Erythroblast (primary cell): ENCODE data around the gene SETD1B.

Experiments
- DNase-seq, 2 experiments: peaks; one replicate each; lab custom pipeline; 2025; lab: John Stamatoyannopoulos, UW
- GATA1 ChIP-seq: IDR thresholded peaks from 2 replicates; pipeline ENCODE4 v1.6.1; 2011; ENCODE audit warnings: low read depth, mild to moderate bottlenecking, control low read depth, low read length, moderate library complexity
- POLR2A ChIP-seq: IDR thresholded peaks from 2 replicates; pipeline ENCODE4 v1.6.1; 2011; ENCODE audit warnings: mild to moderate bottlenecking, low read length

SETD1B gene

DNA sequence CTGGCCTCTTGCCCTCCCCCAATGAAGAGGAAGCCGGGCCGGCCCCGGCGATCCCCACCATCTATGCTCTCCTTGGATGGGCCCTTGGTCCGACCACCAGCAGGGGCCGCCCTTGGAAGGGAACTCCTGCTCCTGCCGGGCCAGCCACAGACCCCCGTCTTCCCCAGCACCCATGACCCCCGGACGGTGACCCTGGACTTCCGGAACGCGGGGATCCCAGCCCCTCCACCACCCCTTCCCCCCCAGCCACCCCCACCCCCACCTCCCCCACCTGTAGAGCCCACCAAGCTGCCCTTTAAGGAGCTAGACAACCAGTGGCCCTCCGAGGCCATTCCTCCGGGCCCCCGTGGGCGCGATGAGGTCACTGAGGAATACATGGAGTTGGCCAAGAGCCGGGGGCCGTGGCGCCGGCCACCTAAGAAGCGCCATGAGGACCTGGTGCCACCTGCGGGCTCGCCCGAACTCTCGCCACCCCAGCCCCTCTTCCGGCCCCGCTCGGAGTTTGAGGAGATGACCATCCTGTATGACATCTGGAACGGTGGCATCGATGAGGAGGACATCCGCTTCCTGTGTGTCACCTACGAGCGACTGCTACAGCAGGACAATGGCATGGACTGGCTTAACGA is 19.4 kb downstream of the SETD1B start:
- no peak for DNase-seq
- TF ChIP-seq GATA1 (no peak), POLR2A (no peak)

DNA sequence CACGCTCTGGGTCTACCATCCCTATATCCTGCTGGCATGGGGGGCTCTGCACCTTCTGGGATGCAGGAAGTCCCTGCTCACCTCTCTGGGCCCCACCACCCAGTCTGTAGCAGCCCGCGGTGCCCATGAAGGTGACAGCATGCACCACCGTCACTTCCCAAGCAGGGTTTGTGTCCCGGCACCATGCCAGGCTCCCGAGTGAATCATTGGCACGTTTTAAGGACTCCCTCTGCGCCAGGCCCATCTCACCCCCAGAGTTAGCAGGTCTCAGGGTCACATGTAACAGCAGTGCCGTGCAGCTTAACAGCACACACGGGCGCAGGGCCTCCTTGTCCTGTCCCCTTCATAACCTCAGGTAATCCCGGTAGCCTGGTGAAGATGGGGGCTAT is 19.9 kb downstream of the SETD1B start:
- TF ChIP-seq GATA1 (no peak), POLR2A (no peak)
- no peak for DNase-seq

DNA sequence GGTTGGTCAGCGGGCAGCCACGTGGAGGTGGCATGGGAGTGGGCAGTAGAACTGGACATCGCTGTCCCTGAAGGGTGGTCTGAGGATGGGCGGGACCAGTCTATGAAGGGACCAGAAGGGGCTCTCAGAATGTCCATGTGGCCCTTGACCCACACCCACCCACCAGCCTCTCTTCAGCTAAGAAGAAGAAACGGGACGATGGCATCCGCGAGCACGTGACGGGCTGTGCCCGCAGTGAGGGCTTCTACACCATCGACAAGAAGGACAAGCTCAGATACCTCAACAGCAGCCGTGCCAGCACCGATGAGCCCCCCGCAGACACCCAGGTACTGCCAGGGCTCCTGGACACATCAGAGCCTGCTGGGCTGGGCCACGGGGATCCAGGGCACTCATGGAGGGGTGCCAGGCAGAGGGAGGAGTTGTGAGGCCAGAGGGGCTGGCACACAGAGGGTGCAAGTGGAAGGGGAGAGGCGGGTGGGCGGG is 21.3 kb downstream of the SETD1B start:
- no peak for DNase-seq
- TF ChIP-seq POLR2A, result no peak
- no peak for TF ChIP-seq GATA1

DNA sequence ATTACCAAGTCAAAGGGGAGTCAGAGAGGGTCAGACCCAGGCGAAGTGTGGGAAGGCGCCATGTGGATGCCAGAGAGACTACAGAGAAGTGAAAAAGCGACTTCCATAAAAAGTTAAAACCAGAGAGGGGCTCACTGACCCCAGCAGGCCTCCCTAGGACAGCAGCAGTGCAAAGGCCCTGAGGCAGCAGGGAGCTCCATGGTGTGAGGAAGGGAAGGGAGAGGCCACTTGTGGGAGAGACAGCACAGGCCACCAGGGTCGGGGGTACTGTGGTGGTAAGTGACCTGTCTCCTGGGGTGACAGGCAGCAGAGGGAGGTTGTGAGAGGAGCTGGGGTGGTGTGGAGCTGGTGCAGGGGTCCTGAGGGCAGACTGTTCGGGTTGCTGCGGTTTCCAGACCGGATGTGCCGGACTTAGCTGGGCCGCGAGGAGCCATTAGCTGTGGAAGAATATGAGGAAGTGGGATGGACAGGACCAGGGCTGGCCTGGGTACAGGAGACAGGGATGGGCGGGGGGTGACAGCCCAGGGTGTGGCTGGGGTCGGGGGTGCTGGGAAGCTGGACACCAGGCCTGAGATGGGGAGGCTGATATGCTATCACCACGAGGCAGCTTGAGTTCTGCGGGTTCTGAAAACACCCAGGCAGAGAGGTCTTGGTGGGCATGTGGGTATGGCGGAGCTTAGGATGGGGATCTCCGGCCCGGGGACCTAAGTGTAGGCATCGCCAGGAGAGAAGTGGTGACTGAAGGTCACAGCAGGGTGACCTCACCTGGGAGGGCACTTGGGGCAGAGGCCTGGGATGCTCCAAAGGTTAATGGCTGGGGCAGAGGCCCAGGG is 22.7 kb downstream of the SETD1B start:
- TF ChIP-seq GATA1, result no peak
- TF ChIP-seq POLR2A, result no peak
- DNase-seq, result peak; percentile 49 to 74

DNA sequence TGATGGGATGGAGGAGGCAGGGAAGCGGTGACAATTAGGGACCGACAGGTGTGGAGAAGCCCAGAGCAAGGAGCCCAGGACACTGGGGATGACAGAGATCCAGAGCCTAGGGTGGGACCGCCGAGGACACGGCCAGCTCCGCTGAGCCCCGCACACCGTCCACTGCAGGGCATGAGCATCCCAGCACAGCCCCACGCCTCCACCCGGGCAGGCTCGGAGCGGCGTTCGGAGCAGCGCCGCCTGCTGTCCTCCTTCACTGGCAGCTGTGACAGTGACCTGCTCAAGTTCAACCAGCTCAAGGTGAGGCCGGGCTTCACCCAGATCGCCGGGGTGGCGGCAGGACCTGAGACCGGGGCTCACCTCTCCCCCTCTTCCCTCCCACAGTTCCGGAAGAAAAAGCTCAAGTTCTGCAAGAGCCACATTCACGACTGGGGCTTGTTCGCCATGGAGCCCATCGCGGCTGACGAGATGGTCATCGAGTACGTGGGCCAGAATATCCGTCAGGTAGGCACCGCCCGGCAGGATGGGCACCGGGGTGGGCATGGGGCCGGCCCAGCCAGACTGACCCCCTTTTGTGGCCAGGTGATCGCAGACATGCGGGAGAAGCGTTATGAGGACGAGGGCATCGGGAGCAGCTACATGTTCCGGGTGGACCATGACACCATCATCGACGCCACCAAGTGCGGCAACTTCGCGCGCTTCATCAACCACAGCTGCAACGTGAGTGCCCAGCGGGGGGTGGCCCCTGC is 23.7 kb downstream of the SETD1B start:
- TF ChIP-seq POLR2A (no peak), GATA1 (no peak)
- no peak for DNase-seq

DNA sequence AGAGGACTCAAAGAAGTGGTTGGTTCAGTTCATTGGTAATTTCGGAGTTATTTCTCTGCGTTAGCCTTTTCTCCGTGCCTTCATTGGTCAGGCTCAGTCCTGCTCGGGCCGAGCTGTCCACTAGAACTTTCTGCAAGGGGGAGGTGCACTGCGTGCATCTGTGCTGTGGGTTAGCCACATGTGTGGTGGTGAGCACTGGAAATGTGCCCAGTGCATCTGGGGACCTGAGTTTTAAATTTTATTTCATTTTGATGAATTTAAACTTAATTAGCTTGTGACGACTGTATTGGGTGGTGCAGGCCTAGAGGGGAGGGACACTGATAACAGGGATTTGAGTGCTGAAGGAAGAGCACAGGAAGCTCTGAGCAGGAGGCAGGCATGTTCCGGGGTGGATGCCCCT is 24.5 kb downstream of the SETD1B start:
- DNase-seq, result no peak
- TF ChIP-seq POLR2A (no peak), GATA1 (no peak)

DNA sequence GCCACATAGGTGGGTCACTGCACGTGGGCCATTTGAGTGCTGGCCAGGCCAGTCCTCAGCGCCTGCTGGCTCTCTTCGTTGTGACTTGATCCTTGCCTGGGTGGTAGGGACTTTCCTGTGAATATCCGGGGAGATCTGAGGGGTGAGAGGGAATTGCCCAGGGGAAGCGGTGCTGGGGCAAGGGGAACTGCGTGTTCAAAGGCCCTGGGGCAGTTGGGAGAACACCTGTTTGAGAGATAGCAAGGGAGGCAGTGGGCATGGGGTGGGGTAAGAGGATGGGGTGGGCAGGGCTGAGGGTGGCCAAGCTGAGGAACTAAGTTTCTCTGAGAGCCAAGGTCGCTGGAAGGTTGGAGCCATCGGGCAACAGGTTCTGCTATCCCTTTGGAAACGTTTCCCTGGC is 25.0 kb downstream of the SETD1B start:
- no peak for DNase-seq

DNA sequence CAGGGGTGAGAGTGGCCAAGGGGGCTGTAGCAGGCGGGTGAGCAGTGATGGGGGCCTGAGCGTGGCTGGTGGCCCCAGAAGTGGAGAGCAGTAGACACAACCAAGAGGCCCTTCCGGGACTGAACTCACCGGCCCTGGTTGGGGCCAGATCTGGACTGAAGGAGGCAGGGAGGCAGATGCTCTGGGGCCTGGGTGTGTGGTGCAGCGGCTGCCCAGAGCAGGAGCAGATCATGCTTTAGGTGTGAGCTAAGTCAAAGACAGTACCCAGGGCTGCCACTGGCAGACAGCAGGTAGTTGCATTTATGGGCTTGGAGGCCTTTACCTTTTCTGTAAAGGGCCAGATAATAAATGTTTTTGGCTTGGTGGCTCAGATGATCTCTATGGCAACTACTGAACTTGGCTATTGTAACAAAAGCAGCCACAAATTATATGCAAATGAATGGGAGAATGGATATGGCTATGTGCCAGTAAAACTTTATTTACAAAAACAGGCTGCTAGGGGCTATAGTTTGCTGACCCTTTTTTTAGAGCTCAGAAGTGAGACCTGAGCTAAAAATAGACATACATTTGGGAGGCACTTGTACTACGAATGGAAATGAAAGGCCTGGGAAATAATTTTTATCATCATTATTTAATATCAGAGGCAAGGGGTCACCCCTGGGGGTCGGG is 25.6 kb downstream of the SETD1B start:
- TF ChIP-seq GATA1, result no peak
- no peak for TF ChIP-seq POLR2A
- DNase-seq, result no peak

More for the DNA sequence above, 25.0 kb downstream of the SETD1B start:
- no peak for TF ChIP-seq POLR2A

DNA sequence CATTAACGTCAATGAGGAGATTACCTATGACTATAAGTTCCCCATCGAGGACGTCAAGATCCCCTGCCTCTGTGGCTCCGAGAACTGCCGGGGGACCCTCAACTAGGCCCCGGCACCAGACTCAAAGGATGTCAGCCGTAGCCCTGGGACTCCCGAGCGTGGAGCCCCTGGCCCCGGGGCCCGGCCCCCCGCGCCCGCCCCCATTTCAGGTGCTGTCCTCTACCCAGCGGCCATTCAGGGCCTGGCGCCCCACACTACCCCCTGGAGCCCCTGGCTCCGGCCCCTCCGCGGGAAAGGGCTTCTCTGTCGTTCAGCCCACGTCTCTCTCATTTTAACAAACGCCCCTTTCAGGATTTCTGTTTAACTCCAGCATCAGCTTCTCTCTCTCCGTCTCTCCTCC is 26.3 kb downstream of the SETD1B start:
- no peak for DNase-seq
- no peak for TF ChIP-seq POLR2A
- TF ChIP-seq GATA1, result no peak

DNA sequence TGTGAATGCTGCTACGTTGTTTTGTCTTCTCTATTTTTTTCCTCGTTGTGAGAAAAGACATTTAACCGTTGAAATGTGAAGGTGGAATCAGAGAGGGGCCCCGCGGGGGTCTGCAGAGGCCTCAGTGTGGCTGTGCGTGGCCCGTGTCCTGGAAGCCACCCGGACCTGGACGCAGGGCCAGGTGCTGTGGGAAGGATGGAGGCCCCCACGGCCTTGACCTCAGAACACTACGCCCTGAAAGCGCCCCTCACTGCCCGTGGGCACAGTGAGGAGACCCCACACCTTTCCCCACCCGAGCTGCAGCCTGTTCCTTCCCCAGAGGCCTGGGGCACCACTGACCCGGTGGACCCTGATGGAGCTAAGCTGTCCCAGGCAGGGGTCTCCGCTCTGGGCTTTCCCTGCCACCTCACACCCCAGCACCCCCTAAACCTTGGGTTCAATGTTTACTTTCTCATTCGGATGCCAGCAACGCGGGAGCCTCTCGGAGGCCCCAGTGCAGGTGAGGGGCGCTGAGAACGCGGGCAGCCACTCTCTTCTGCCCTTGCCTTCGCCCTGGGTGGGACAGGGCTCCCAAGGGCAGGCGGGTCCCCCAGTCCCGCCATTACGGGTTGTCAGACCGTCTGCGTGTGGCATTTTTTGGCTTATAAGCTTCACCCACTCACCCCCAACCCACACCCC is 26.9 kb downstream of the SETD1B start:
- TF ChIP-seq GATA1 (no peak), POLR2A (no peak)

DNA sequence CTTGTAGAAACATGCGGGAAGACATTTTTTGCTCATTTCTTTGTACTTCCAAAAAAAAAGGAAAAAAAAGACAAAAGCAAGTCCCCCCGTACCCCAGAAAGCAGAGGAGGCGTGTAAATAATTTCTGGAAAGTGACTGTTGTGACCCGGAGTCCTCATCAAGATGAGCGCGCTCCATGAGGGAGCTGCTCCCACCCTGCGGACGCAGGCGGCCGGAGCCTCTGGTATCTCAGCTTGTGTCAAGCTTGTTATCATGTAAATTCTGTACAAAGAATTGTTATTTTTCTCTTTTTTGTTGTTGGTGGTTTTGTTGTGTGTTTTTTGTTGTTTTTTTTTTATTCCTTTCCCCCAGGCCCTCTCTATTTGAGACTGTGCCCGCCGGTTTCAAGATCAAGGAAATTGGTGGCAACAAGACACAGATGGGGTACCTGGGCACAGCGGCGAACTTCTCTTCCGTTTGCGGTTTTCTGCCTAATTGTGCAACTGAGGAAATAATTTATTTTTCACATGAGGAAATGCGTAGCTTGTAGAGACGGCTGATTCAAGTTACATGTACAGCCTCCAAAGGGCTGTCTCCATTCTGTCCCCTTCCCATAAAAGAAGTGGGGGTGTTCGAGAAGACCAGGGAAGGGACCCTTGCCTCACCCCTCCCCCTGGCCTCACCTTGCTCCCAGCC is 27.9 kb downstream of the SETD1B start:
- no peak for TF ChIP-seq GATA1
- TF ChIP-seq POLR2A, result no peak
- no peak for DNase-seq

More for the DNA sequence above, 26.9 kb downstream of the SETD1B start:
- no peak for DNase-seq

DNA sequence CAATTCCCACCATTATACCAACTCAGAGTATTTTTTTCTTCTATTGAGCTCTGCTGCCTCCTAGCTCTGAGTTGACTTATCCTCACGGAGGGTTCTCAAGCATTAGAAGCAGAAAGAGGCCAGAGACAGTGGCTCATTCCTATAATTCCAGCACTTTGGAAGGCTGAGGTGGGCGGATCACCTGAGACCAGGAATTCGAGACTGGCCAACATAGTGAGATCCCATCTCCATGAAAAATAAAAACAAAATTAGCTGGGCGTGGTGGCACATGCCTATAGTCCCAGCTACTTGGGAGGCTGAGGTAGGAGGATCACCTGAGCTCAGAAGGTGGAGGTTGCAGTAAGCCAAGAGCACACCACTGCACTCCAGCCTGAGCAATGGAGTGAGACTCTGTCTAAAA is 33.9 kb downstream of the SETD1B start:
- DNase-seq, result no peak
- no peak for TF ChIP-seq GATA1
- TF ChIP-seq POLR2A, result no peak

DNA sequence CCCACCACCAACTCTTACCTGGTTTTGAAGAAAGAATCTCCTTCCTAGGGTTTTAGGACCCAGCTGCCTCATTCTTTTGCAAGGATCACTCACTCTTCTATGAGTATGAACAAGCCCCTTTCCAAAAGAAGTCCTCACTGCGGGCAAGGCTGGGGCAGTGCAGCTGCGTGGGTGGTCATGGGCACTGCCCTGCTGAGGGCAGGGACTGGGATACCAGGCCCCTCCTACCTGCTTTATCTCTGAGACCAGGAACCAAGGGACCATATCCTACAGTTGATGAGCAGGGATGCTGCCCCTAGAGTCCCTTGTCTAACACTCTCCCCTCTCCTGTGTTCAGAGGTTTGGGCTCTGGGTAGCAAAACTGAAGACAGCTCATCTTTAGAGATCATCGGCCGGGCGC is 34.3 kb downstream of the SETD1B start:
- no peak for DNase-seq

More for the DNA sequence above, 34.3 kb downstream of the SETD1B start:
- TF ChIP-seq GATA1 (no peak), POLR2A (no peak)
